Activated T-helper 9 cell treated with anti-CD3 and anti-CD28 coated beads, Interleukin-2, amount 50 U/mL, for 16 hours (primary cell): ENCODE measurements around the gene RANBP3.
"Not testable (repeated sequence)": the region's sequence is repeated elsewhere in the genome, so short reads cannot be mapped to it uniquely, and the experiment has no call there.

Source experiments
- DNase-seq: peaks from one replicate; pipeline ENCODE4 v3.0.0-alpha.2; 2020; ENCODE audit warnings: low read depth

RANBP3 gene

GRCh38 chr19:5882421-5882968 is 95.4 kb downstream of the RANBP3 start:
- no peak for DNase-seq

GRCh38 chr19:5881543-5882299 is 96.2 kb downstream of the RANBP3 start:
- no peak for DNase-seq

GRCh38 chr19:5880604-5881078 is 97.3 kb downstream of the RANBP3 start:
- DNase-seq: no peak

- DNase-seq: no peak
These were observed 97.7 kb downstream of the RANBP3 start for GRCh38 chr19:5880196-5880595.

- DNase-seq: no peak
These were observed 100.1 kb downstream of the RANBP3 start for GRCh38 chr19:5877882-5878281.

GRCh38 chr19:5877427-5877826 is 100.5 kb downstream of the RANBP3 start:
- DNase-seq: no peak

- DNase-seq: not testable (repeated sequence)
These were observed 103.4 kb downstream of the RANBP3 start for GRCh38 chr19:5874496-5874895.

- no peak for DNase-seq
These were observed 104.2 kb downstream of the RANBP3 start for GRCh38 chr19:5873617-5874199.

- no peak for DNase-seq
These were observed 107.0 kb downstream of the RANBP3 start for GRCh38 chr19:5870986-5871394.

GRCh38 chr19:5867201-5868136 is 110.5 kb downstream of the RANBP3 start:
- DNase-seq: no peak
